DND-41 (cell line): ENCODE results near the gene JAGN1.

ENCODE experiments used
- CTCF ChIP-seq: IDR thresholded peaks from 2 replicates; pipeline ENCODE4 v1.5.1; 2012; ENCODE audit warnings: borderline replicate concordance, low read length, moderate library complexity, mild to moderate bottlenecking; ENCODE audit not compliant: poor library complexity, severe bottlenecking; ENCODE audit errors: extremely low read depth
- EZH2 ChIP-seq: IDR thresholded peaks from 3 replicates; pipeline ENCODE4 v1.6.1; 2012; ENCODE audit warnings: borderline replicate concordance, low read depth, mild to moderate bottlenecking, moderate library complexity, low read length, inconsistent platforms; ENCODE audit not compliant: severe bottlenecking

GRCh38 chr3:9870978-9871377 lies 19.4 kb upstream of the JAGN1 start:
- no peak for TF ChIP-seq CTCF
- no peak for TF ChIP-seq EZH2
